SU-DHL-6 (cell line): ENCODE measurements around the gene TIMM44.

Experiments used
- CTCF ChIP-seq: fragments of 200-600 bp; sonication (generic); IDR thresholded peaks from one replicate; pipeline ENCODE4 v1.5.1; 2017; ENCODE audit warnings: antibody characterized with exemption, mild to moderate bottlenecking, low read length, moderate library complexity; ENCODE audit not compliant: insufficient read depth, poor library complexity, severe bottlenecking
- EZH2phosphoT487 ChIP-seq: fragments of 200-600 bp; sonication (generic), shearing (Covaris generic); conservative IDR thresholded peaks from 2 replicates; pipeline ENCODE4 v1.6.1; 2018; ENCODE audit warnings: mild to moderate bottlenecking, antibody characterized with exemption, low read length, moderate library complexity, mixed read lengths

- TF ChIP-seq CTCF (no peak), EZH2phosphoT487 (no peak)
Observed at GRCh38 chr19:7982651-7983099, 39.2 kb upstream of the TIMM44 start.
